Activated T-cell treated with anti-CD3 and anti-CD28 coated beads, Interleukin-2, amount 50 U/mL, for 24 hours (primary cell): ENCODE data around the gene HABP4.

ENCODE experiments used
- DNase-seq: peaks from one replicate; pipeline ENCODE4 v3.0.0-alpha.2; 2020
- H3K27ac Mint-ChIP-seq: 2 replicates; pipeline ENCODE4 v1.8.0; 2020; ENCODE audit warnings: mild to moderate bottlenecking, mixed read lengths
- H3K27me3 Mint-ChIP-seq: 2 replicates; pipeline ENCODE4 v1.8.0; 2020; ENCODE audit warnings: mixed read lengths
- H3K36me3 Mint-ChIP-seq: 2 replicates; pipeline ENCODE4 v1.8.0; 2020; ENCODE audit warnings: low read depth, mixed read lengths
- H3K4me1 Mint-ChIP-seq: 2 replicates; pipeline ENCODE4 v1.8.0; 2020; ENCODE audit warnings: low read depth, mixed read lengths
- H3K4me3 Mint-ChIP-seq: 2 replicates; pipeline ENCODE4 v1.8.0; 2020; ENCODE audit warnings: mild to moderate bottlenecking, moderate library complexity, mixed read lengths
- H3K9me3 Mint-ChIP-seq: 2 replicates; pipeline ENCODE4 v1.8.0; 2020; ENCODE audit warnings: mixed read lengths

HABP4 gene

GRCh38 chr9:96480736-96481135, 30.8 kb downstream of the HABP4 start:
- no peak for DNase-seq
- no peaks in the 10 kb centered on the region for H3K9me3 Mint-ChIP-seq
- no peak overlapping the region for H3K4me3 Mint-ChIP-seq
- H3K4me1 Mint-ChIP-seq, result peaks cover 48% of the 10 kb centered on the region
- H3K27me3 Mint-ChIP-seq, result no peaks in the 10 kb centered on the region
- no peak overlapping the region for H3K27ac Mint-ChIP-seq
- H3K36me3 Mint-ChIP-seq, result peaks cover 48% of the 10 kb centered on the region

GRCh38 chr9:96482476-96482875, 32.5 kb downstream of the HABP4 start:
- H3K27ac Mint-ChIP-seq, result no peak overlapping the region
- no peak overlapping the region for H3K4me3 Mint-ChIP-seq
- H3K36me3 Mint-ChIP-seq, result peaks cover 54% of the 10 kb centered on the region
- H3K9me3 Mint-ChIP-seq, result no peaks in the 10 kb centered on the region
- peaks cover 40% of the 10 kb centered on the region for H3K4me1 Mint-ChIP-seq
- no peaks in the 10 kb centered on the region for H3K27me3 Mint-ChIP-seq
- no peak for DNase-seq

- Mint-ChIP-seq H3K27me3 (no peaks in the 10 kb centered on the region), H3K36me3 (peaks cover 59% of the 10 kb centered on the region), H3K4me3 (no peak overlapping the region), H3K4me1 (peaks cover 35% of the 10 kb centered on the region), H3K27ac (no peak overlapping the region), H3K9me3 (no peaks in the 10 kb centered on the region)
- DNase-seq, result no peak
These were observed 33.2 kb downstream of the HABP4 start for GRCh38 chr9:96483197-96483596.

GRCh38 chr9:96483733-96484390, 33.9 kb downstream of the HABP4 start:
- Mint-ChIP-seq H3K27me3 (no peaks in the 10 kb centered on the region), H3K27ac (peak overlapping the region; percentile 70), H3K9me3 (no peaks in the 10 kb centered on the region), H3K4me3 (no peak overlapping the region), H3K4me1 (peaks cover 29% of the 10 kb centered on the region), H3K36me3 (peaks cover 62% of the 10 kb centered on the region)
- no peak for DNase-seq

- no peak overlapping the region for H3K4me3 Mint-ChIP-seq
- no peak for DNase-seq
- peaks cover 25% of the 10 kb centered on the region for H3K4me1 Mint-ChIP-seq
- H3K27ac Mint-ChIP-seq, result peak overlapping the region; percentile 85
- peaks cover 69% of the 10 kb centered on the region for H3K36me3 Mint-ChIP-seq
- no peaks in the 10 kb centered on the region for H3K27me3 Mint-ChIP-seq
- H3K9me3 Mint-ChIP-seq, result no peaks in the 10 kb centered on the region
These were observed 34.6 kb downstream of the HABP4 start for GRCh38 chr9:96484521-96484931.

GRCh38 chr9:96485280-96485679, 35.3 kb downstream of the HABP4 start:
- Mint-ChIP-seq H3K9me3 (no peaks in the 10 kb centered on the region), H3K4me3 (no peak overlapping the region), H3K4me1 (peaks cover 23% of the 10 kb centered on the region), H3K36me3 (peaks cover 76% of the 10 kb centered on the region), H3K27me3 (no peaks in the 10 kb centered on the region), H3K27ac (peak overlapping the region; percentile 85)
- DNase-seq, result no peak

- Mint-ChIP-seq H3K4me3 (no peak overlapping the region), H3K4me1 (peaks cover 30% of the 10 kb centered on the region), H3K36me3 (peaks cover 89% of the 10 kb centered on the region), H3K27me3 (no peaks in the 10 kb centered on the region), H3K27ac (no peak overlapping the region), H3K9me3 (no peaks in the 10 kb centered on the region)
- DNase-seq, result no peak
These were observed 36.5 kb downstream of the HABP4 start for GRCh38 chr9:96486386-96487028.

- no peak for DNase-seq
- H3K36me3 Mint-ChIP-seq, result peaks cover 93% of the 10 kb centered on the region
- H3K27ac Mint-ChIP-seq, result no peak overlapping the region
- H3K9me3 Mint-ChIP-seq, result no peaks in the 10 kb centered on the region
- H3K4me3 Mint-ChIP-seq, result no peak overlapping the region
- H3K4me1 Mint-ChIP-seq, result peaks cover 36% of the 10 kb centered on the region
- no peaks in the 10 kb centered on the region for H3K27me3 Mint-ChIP-seq
These were observed 37.0 kb downstream of the HABP4 start for GRCh38 chr9:96487029-96487396.

GRCh38 chr9:96487949-96488348, 38.0 kb downstream of the HABP4 start:
- H3K4me3 Mint-ChIP-seq, result no peak overlapping the region
- H3K9me3 Mint-ChIP-seq, result no peaks in the 10 kb centered on the region
- no peak overlapping the region for H3K27ac Mint-ChIP-seq
- H3K27me3 Mint-ChIP-seq, result no peaks in the 10 kb centered on the region
- DNase-seq, result no peak
- H3K4me1 Mint-ChIP-seq, result peaks cover 35% of the 10 kb centered on the region
- H3K36me3 Mint-ChIP-seq, result peaks cover 85% of the 10 kb centered on the region

GRCh38 chr9:96489482-96489979, 39.6 kb downstream of the HABP4 start:
- no peaks in the 10 kb centered on the region for H3K9me3 Mint-ChIP-seq
- H3K4me3 Mint-ChIP-seq, result no peak overlapping the region
- peaks cover 25% of the 10 kb centered on the region for H3K4me1 Mint-ChIP-seq
- H3K36me3 Mint-ChIP-seq, result peaks cover 70% of the 10 kb centered on the region
- no peak for DNase-seq
- H3K27ac Mint-ChIP-seq, result no peak overlapping the region
- no peaks in the 10 kb centered on the region for H3K27me3 Mint-ChIP-seq

- no peak overlapping the region for H3K4me3 Mint-ChIP-seq
- peaks cover 60% of the 10 kb centered on the region for H3K36me3 Mint-ChIP-seq
- peaks cover 17% of the 10 kb centered on the region for H3K4me1 Mint-ChIP-seq
- no peaks in the 10 kb centered on the region for H3K27me3 Mint-ChIP-seq
- H3K27ac Mint-ChIP-seq, result peak overlapping the region; percentile 33
- DNase-seq, result no peak
- no peaks in the 10 kb centered on the region for H3K9me3 Mint-ChIP-seq
These were observed 40.6 kb downstream of the HABP4 start for GRCh38 chr9:96490534-96491078.

- Mint-ChIP-seq H3K36me3 (peaks cover 54% of the 10 kb centered on the region), H3K4me3 (peak overlapping the region; percentile 35), H3K4me1 (peaks cover 16% of the 10 kb centered on the region), H3K27me3 (no peaks in the 10 kb centered on the region), H3K9me3 (no peaks in the 10 kb centered on the region), H3K27ac (peak overlapping the region; percentile 91)
- no peak for DNase-seq
These were observed 41.3 kb downstream of the HABP4 start for GRCh38 chr9:96491079-96491879.

GRCh38 chr9:96491880-96492525, 42.0 kb downstream of the HABP4 start:
- Mint-ChIP-seq H3K27me3 (no peaks in the 10 kb centered on the region), H3K4me3 (peak overlapping the region; percentile 35), H3K36me3 (peaks cover 47% of the 10 kb centered on the region), H3K4me1 (peaks cover 16% of the 10 kb centered on the region), H3K27ac (peak overlapping the region; percentile 91), H3K9me3 (no peaks in the 10 kb centered on the region)
- peak; percentile 42 for DNase-seq

- peaks cover 39% of the 10 kb centered on the region for H3K36me3 Mint-ChIP-seq
- H3K27me3 Mint-ChIP-seq, result no peaks in the 10 kb centered on the region
- no peak overlapping the region for H3K27ac Mint-ChIP-seq
- DNase-seq, result no peak
- H3K4me1 Mint-ChIP-seq, result peaks cover 16% of the 10 kb centered on the region
- H3K4me3 Mint-ChIP-seq, result no peak overlapping the region
- H3K9me3 Mint-ChIP-seq, result no peaks in the 10 kb centered on the region
These were observed 43.1 kb downstream of the HABP4 start for GRCh38 chr9:96492993-96493531.
